T-helper 2 cell treated with Interferon-gamma antibody and Interleukin-4, amounts not matched to agents 5 μg/mL and 100 μg/mL, for 36 hours (primary cell): ENCODE data around the gene VGLL4.

Experiments
- DNase-seq: peaks from one replicate; pipeline ENCODE4 v3.0.0; 2021; ENCODE audit warnings: low spot score
- H3K27ac Mint-ChIP-seq: one replicate; pipeline ENCODE4 v1.8.0; 2021; ENCODE audit warnings: mild to moderate bottlenecking, mixed read lengths
- H3K27me3 Mint-ChIP-seq: one replicate; pipeline ENCODE4 v1.8.0; 2021; ENCODE audit warnings: low read depth, mixed read lengths
- H3K36me3 Mint-ChIP-seq: one replicate; pipeline ENCODE4 v1.8.0; 2021; ENCODE audit warnings: low read depth, mixed read lengths
- H3K4me1 Mint-ChIP-seq: one replicate; pipeline ENCODE4 v1.8.0; 2021; ENCODE audit warnings: low read depth, mixed read lengths
- H3K4me3 Mint-ChIP-seq: one replicate; pipeline ENCODE4 v1.8.0; 2022; ENCODE audit warnings: mild to moderate bottlenecking, moderate library complexity, mixed read lengths
- H3K9me3 Mint-ChIP-seq: one replicate; pipeline ENCODE4 v1.8.0; 2021; ENCODE audit warnings: mixed read lengths

Gene VGLL4

GRCh38 chr3:11627612-11628011 lies 16.1 kb downstream of the VGLL4 start:
- no peak for DNase-seq
- Mint-ChIP-seq H3K27ac (peak overlapping the region; percentile 59), H3K4me1 (peaks cover 65% of the 10 kb centered on the region), H3K4me3 (no peak overlapping the region), H3K9me3 (peaks cover 9% of the 10 kb centered on the region), H3K36me3 (peaks cover 46% of the 10 kb centered on the region), H3K27me3 (no peaks in the 10 kb centered on the region)

DNA sequence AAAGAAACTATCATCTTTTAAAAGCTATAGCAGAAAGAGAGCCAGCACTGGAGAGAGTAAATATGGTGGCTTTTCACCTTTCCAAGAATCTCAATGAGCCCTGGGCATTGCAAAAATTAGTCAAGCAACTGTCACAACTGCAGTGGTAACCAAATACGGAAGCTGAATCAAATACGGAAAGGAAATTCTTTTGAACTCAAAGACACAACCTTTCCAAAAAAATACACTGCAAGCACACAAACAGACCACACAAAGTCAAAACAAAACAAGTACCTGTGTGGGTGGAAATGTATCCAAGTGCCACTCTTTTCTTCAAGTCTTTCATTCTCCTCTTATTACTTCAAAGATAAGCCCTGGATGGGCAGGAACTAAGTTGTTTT lies 17.6 kb downstream of the VGLL4 start:
- peaks cover 12% of the 10 kb centered on the region for H3K9me3 Mint-ChIP-seq
- peaks cover 47% of the 10 kb centered on the region for H3K36me3 Mint-ChIP-seq
- DNase-seq, result peak; percentile 75
- H3K27me3 Mint-ChIP-seq, result no peaks in the 10 kb centered on the region
- H3K27ac Mint-ChIP-seq, result peak overlapping the region; percentile 90
- H3K4me3 Mint-ChIP-seq, result peak overlapping the region; percentile 74
- peaks cover 62% of the 10 kb centered on the region for H3K4me1 Mint-ChIP-seq

GRCh38 chr3:11625376-11626083 lies 18.2 kb downstream of the VGLL4 start:
- no peak for DNase-seq
- Mint-ChIP-seq H3K36me3 (peaks cover 44% of the 10 kb centered on the region), H3K27ac (peak overlapping the region; percentile 90), H3K9me3 (peaks cover 12% of the 10 kb centered on the region), H3K4me3 (peak overlapping the region; percentile 74), H3K27me3 (no peaks in the 10 kb centered on the region), H3K4me1 (peaks cover 60% of the 10 kb centered on the region)

DNA sequence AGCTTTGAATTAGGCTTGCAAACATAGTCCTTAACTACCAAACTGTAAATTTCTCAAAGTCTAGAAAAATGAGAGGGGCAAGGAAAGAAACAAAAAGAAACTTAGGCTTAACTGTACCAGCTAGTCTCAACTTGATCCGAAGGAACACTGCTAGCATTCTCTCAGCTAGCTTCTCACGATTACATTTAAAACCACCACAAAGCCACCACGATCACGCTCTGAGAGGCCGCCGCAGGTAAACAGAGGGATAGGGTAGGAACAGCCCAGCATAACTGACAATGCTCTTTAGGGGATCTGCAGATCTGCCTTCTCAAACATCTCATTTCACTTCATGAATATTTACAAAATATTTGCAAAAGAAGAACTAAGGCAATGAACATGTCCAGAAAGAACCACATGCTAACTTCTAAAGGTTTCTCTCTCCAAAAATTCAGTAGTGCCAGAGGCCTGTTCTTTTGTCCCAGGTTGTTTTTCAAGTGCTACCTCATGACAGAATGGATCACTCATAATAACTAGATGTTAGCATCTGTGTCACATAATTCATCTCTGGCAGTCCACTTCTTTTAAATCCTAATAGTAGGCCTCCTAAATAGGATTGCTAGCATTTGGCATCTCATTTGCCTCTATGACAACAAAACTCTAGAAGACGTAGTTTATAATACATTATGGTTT lies 18.9 kb downstream of the VGLL4 start:
- Mint-ChIP-seq H3K27me3 (no peaks in the 10 kb centered on the region), H3K27ac (peak overlapping the region; percentile 90), H3K9me3 (peaks cover 12% of the 10 kb centered on the region), H3K4me3 (peak overlapping the region; percentile 74), H3K4me1 (peaks cover 63% of the 10 kb centered on the region), H3K36me3 (peaks cover 42% of the 10 kb centered on the region)
- DNase-seq, result no peak

GRCh38 chr3:11624161-11624560 lies 19.6 kb downstream of the VGLL4 start:
- peaks cover 70% of the 10 kb centered on the region for H3K4me1 Mint-ChIP-seq
- peak overlapping the region; percentile 74 for H3K4me3 Mint-ChIP-seq
- H3K27me3 Mint-ChIP-seq, result no peaks in the 10 kb centered on the region
- peak; percentile 84 for DNase-seq
- peak overlapping the region; percentile 90 for H3K27ac Mint-ChIP-seq
- peaks cover 12% of the 10 kb centered on the region for H3K9me3 Mint-ChIP-seq
- peaks cover 40% of the 10 kb centered on the region for H3K36me3 Mint-ChIP-seq

DNA sequence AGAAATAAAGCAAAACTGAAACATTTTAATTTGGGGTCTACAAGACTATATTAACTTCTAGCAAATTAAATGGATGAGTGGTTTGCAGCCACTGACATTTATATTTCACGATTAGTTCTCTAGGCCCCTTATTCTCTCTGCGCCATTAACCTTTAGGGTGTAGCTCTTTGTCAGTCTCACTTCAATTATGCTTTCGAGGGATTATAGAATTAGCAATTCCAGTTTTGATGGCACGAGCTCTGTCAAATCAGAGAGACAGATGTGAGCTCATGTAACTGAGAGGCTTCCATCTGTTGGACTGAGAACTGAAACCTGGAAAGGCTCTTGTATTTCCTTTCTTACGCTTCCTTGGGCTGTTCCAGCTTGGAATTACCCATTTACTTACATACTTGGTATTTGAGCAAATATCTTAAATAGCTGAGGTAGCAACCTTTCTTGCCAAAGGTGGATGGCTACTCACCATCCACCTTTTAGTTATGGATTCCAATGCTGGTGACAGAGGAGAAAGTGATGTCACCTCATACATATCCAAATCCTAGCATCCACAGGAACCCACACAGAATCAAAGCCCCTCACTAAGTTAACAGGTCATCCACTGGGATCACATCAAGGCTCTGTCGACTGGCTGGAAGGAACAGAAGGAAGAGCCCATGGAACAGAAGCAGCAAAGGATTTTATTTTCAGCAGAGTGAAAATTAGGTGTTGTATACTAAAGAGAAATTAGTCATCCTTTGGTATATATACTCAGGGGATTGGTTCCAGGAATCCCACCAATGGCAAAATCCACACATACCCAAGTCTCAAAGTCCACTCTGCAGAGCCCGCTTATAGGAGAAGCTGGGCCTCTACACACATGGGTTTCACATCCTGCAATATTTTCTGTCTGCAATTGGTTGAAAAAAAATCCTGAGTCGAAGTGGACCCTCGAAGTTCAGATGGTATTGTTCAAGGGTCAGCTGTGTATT lies 20.8 kb downstream of the VGLL4 start:
- Mint-ChIP-seq H3K4me3 (no peak overlapping the region), H3K9me3 (peaks cover 12% of the 10 kb centered on the region), H3K4me1 (peaks cover 74% of the 10 kb centered on the region), H3K27ac (peak overlapping the region; percentile 67), H3K36me3 (peaks cover 38% of the 10 kb centered on the region), H3K27me3 (no peaks in the 10 kb centered on the region)
- no peak for DNase-seq

DNA sequence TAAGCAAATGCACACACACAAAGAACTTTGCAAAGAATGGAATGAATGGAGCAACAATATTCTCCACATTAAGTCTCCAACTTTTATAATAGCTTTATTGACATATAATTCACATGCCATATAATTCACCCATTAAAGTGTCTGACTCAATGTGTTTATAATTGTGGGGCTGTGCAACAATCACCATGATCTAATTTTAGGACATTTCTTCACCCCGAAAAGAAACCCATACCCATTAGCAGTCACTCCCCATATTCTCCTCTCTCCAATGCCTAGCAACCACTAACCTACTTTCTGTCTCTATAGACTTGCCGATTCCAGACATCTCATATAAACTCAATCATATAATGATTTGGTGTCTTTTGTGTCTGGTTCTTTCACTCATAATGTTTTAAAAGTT lies 22.6 kb downstream of the VGLL4 start:
- Mint-ChIP-seq H3K4me1 (peaks cover 66% of the 10 kb centered on the region), H3K27me3 (no peaks in the 10 kb centered on the region), H3K36me3 (peaks cover 28% of the 10 kb centered on the region), H3K9me3 (peaks cover 12% of the 10 kb centered on the region), H3K4me3 (no peak overlapping the region), H3K27ac (no peak overlapping the region)
- no peak for DNase-seq

DNA sequence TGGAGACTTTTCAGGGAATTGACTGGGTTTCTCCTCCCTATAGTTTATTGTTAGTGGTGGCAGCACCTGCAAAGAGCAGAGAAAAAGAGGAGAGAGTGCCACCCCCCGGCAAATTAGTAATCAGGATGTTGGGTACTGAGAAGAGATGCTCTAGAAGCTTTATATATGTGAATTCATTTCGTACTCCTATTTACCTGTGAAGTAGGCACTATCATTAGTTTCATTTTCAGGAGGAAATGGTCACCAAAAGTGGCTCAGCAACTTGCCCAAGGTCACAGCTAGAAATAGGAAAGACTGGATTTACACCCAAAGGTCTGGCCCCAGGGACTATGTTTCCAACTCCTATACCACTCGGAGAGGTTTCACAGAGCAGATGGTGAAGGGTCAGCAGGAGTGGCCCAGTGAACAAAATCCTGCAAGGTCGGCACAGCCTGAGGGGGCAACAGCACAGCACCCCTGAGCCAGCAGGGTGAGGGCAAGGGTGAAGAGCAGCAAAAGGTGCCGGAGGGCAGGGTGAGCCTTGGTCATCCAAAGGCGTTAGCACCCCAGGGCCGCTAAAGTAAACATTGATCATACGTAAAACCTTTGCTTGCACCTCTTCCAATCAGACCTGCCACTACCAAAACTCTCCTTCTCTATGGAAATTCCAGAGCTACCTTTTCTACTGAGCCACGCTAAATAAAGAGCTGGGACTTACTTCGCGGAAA lies 23.6 kb downstream of the VGLL4 start:
- H3K9me3 Mint-ChIP-seq, result peaks cover 12% of the 10 kb centered on the region
- no peaks in the 10 kb centered on the region for H3K27me3 Mint-ChIP-seq
- no peak overlapping the region for H3K27ac Mint-ChIP-seq
- DNase-seq, result no peak
- H3K4me3 Mint-ChIP-seq, result no peak overlapping the region
- peaks cover 26% of the 10 kb centered on the region for H3K36me3 Mint-ChIP-seq
- H3K4me1 Mint-ChIP-seq, result peaks cover 57% of the 10 kb centered on the region

- Mint-ChIP-seq H3K27me3 (no peaks in the 10 kb centered on the region), H3K27ac (no peak overlapping the region), H3K4me1 (peaks cover 50% of the 10 kb centered on the region), H3K4me3 (no peak overlapping the region), H3K36me3 (peaks cover 21% of the 10 kb centered on the region), H3K9me3 (peaks cover 12% of the 10 kb centered on the region)
- DNase-seq, result no peak
Observed at GRCh38 chr3:11619461-11619860, 24.3 kb downstream of the VGLL4 start.

- Mint-ChIP-seq H3K27ac (no peak overlapping the region), H3K27me3 (no peaks in the 10 kb centered on the region), H3K36me3 (peaks cover 17% of the 10 kb centered on the region), H3K4me3 (no peak overlapping the region), H3K4me1 (peaks cover 45% of the 10 kb centered on the region), H3K9me3 (peaks cover 9% of the 10 kb centered on the region)
- DNase-seq, result no peak
Observed at GRCh38 chr3:11618904-11619303, 24.8 kb downstream of the VGLL4 start.

- H3K4me3 Mint-ChIP-seq, result no peak overlapping the region
- no peaks in the 10 kb centered on the region for H3K27me3 Mint-ChIP-seq
- DNase-seq, result no peak
- no peaks in the 10 kb centered on the region for H3K9me3 Mint-ChIP-seq
- no peak overlapping the region for H3K27ac Mint-ChIP-seq
- H3K4me1 Mint-ChIP-seq, result peaks cover 32% of the 10 kb centered on the region
- H3K36me3 Mint-ChIP-seq, result peaks cover 4% of the 10 kb centered on the region
Observed at GRCh38 chr3:11616551-11616950, 27.2 kb downstream of the VGLL4 start.

DNA sequence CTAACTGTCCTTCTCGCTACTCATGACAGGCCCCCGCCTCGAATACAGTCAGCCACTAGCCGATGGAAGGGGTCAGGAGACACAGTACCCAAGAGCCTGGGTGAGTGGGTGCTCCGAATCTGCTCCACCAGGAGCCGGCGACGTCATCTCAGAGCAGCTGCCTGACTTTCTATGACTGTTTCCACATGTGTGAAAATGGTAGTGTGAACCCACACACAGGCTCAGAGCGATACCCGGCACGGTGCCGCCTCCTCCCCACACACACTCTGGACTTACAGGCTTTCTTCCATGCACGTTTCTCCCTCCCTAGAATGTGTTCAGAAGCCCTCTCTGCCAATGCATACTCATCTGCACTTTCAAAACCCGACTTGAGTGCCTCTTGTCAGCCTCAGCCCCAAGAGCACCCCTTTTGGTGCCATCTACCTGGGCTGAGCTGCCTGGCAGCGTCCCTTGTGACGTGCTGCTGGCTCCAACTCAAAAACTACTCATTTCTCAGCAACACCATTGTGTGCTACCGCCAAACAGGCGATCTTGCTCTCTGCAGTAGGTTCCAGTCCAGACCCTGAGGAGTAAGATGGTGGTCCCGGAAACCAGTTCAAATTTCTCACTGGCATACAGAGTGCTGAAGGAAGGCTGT lies 29.7 kb downstream of the VGLL4 start:
- DNase-seq, result no peak
- H3K4me3 Mint-ChIP-seq, result no peak overlapping the region
- H3K9me3 Mint-ChIP-seq, result no peaks in the 10 kb centered on the region
- peaks cover 22% of the 10 kb centered on the region for H3K4me1 Mint-ChIP-seq
- H3K27me3 Mint-ChIP-seq, result no peaks in the 10 kb centered on the region
- no peak overlapping the region for H3K27ac Mint-ChIP-seq
- peaks cover 8% of the 10 kb centered on the region for H3K36me3 Mint-ChIP-seq

DNA sequence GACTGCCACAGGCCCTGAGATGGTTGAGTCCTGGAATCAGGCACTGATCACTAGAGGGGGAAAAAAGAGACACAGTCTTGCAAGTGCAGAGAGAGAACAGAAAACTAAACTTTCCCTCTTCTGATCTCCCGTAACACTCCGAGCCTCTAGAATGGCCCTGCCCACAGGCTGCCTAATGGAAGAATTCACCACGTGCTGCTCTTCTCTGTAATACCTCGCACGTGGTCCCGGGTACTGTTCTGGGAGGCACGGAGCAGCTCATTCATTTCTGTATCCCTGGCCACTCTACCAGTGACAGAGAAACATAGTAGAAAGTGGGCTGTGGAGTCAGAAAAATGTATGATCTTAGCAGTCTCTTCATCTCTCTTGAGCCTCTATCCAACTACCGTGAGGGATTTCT lies 30.4 kb downstream of the VGLL4 start:
- no peak overlapping the region for H3K4me3 Mint-ChIP-seq

More for the DNA sequence above, 30.4 kb downstream of the VGLL4 start:
- DNase-seq, result no peak
- peaks cover 8% of the 10 kb centered on the region for H3K36me3 Mint-ChIP-seq
- no peaks in the 10 kb centered on the region for H3K27me3 Mint-ChIP-seq
- H3K27ac Mint-ChIP-seq, result no peak overlapping the region
- no peaks in the 10 kb centered on the region for H3K9me3 Mint-ChIP-seq
- H3K4me1 Mint-ChIP-seq, result peaks cover 20% of the 10 kb centered on the region
